ENCODE results near the gene EGLN2.
"Not testable (repeated sequence)": the region's sequence is repeated elsewhere in the genome, so short reads cannot be mapped to it uniquely, and the experiment has no call there.

The EGLN2 gene

DNA sequence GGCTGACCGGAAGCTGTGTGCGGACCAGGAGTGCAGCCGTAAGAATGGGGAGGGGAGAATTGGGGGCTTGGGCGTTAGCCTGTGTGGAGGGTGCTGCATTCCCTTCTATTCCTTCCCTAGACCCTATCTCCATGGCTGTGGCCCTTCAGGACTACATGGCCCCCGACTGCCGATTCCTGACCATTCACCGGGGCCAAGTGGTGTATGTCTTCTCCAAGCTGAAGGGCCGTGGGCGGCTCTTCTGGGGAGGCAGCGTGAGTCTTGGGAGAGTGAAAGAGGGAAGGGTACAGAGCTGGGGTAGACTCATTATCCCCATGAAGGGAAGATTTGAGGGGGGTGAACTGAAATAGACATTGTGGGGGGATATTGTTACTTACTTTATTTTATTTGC, 23.4 kb upstream of the EGLN2 start:
- DNase-seq (ENCODE audit: low read depth, low spot score) = no peak
- peak overlapping the region; percentile 42 for H3K27ac ChIP-seq

DNA sequence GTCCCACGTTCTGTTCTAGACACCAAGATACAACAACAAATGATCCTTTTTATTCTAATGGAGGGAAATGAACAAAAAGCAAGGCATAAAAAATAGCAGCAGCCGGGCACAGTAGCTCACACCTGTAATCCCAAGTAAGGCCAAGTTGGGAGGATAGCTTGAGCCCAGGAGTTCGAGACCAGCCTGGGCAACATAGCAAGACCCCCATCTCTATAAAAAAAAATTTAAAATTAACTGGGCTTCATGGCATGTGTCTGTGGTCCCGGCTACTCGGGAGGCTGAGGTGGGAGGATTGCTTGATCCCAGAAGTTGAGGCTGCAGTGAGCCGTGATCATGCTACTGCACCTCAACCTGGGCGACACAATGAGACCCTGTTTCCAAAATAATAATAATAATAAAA, 22.6 kb upstream of the EGLN2 start:
- H3K27ac ChIP-seq = no peak overlapping the region
- DNase-seq (ENCODE audit: low read depth, low spot score) = no peak

DNA sequence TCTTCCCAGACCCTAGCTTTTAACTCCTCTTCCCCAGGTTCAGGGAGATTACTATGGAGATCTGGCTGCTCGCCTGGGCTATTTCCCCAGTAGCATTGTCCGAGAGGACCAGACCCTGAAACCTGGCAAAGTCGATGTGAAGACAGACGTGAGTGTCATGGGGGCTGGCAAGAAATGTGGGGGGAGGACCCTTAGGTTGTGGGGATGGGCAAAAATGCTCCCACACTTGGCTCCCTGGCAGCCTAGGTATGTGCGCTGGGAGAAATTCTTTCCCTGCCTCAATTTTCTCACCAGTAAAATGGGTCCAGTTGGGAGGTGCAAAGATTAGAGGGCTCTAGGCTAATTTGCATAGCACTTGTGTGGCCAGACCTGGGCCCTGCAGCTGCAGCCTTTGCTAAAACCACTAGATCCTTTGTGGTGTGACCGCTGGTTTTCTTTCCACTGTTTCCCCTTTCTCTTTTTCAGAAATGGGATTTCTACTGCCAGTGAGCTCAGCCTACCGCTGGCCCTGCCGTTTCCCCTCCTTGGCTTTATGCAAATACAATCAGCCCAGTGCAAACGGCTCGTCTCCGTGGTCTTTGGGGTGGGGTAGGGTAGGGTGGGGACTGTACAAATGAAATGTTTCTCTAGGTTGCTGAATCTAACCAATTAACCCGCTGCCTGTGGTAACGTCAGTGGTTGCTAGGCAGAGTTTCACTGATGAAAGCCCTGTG, 21.9 kb upstream of the EGLN2 start:
- H3K27ac ChIP-seq = peak overlapping the region; percentile 96
- peak; percentile 53 for DNase-seq (ENCODE audit: low read depth, low spot score)

DNA sequence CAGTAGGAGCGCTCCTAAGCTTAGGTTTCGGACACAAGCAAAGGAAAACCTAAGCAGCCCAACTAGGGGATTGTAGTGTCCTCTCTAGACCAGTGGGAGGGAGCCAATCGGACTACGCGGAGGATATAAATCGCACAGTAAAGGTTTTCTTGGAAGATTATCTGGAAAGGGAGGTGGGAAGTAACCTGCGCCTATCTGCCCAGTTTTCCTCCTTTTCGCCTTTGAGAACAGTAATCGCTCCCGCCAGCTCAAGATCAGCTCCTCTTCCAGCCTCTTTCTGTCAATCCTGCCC, 21.4 kb upstream of the EGLN2 start:
- peak overlapping the region; percentile 96 for H3K27ac ChIP-seq
- no peak for DNase-seq (ENCODE audit: low read depth, low spot score)

DNA sequence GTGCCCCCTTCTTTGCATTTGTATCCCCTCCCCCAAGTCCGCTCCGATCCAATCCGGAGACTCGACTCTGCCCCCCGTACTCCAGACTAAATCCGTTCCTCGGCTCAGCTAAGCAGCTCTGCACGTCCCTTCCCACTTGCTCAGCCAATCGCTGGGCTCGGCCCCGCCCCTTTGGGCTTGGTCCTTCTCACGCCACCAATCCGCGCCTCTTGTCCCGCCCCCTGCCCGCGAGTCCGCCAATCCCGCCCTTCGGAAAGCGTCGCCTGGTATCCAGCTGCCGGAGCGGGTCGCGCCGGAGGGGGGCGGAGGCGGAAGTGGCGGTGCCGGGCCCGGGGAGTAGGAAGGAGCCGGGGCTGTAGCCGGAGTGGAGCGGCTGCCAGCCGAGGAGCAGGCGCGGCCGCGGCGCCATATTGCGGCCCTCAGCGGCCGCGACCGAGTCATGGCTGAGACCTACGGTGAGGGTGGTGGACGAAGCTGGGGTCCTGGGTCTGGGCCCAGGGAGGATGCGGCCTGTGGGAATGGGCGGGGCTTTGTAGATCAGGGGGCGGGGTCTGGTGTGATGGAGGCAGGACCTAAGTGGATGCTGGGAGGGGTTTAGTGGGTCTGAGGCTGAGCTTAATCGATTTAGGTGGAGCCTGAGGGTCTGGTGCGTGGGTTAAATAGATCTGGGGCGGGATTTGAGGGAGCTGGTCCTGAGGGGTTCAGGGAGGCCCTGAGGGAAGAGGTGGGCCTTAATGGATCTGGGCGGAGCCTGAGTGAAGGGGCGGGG, 20.9 kb upstream of the EGLN2 start, which contains the start of gene RAB4B:
Gene RAB4B (plus strand): TSS at position 311 of the 769 bp plus-strand sequence. CDS start 129 bp downstream, at position 440.
- peak; percentile 95 for DNase-seq (ENCODE audit: low read depth, low spot score)
- peak within 1 kb of the TSS; percentile 96 for H3K27ac ChIP-seq

DNA sequence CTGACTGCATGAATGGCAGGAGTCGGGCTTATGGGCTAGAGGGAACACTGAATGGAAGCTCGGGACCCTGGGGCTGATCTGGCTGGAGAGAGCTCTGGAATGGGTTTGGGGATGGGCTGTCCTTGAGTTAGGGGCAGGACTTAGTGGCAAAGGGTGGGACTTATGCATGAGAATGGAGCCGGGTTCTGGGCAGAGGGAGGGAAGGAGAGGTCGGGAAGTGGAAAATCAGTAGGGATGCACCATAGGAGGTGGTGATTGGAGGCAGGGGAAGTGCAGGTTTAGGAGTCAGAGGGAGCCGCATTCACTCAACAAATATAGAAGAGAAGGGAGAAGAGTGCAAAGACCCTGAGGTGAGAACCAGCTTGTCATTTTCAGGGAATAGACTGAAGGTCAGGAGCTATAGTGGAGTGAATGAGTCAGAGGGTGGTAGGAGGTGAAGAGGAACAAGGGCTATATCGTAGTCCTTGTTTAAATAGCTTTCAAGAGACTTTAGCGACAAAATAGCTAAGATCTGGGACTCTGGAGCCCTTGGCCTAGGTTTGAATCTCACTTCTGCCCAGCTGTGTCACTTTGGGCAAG, 20.2 kb upstream of the EGLN2 start:
- peak overlapping the region; percentile 96 for H3K27ac ChIP-seq
- no peak for DNase-seq (ENCODE audit: low read depth, low spot score)

DNA sequence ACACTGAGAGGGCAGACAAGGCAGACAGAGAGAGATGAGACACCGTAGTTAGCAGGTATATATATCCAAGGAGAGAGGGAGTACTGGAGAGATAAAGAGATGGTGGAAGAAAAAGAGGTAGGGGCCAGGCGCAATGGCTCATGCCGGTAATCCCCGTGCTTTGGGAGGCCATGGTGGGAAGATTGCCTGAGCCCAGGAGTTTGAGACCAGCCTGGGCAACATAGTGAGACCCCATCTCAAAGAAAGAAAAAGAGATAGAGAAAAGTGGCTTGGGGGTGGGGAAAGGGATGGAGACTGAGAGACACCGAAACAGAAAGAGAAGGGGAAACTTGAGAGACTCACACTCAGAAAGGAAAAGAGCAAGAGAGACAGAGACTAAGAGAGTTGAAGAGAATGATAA, 18.4 kb upstream of the EGLN2 start:
- no peak for DNase-seq (ENCODE audit: low read depth, low spot score)
- no peak overlapping the region for H3K27ac ChIP-seq

DNA sequence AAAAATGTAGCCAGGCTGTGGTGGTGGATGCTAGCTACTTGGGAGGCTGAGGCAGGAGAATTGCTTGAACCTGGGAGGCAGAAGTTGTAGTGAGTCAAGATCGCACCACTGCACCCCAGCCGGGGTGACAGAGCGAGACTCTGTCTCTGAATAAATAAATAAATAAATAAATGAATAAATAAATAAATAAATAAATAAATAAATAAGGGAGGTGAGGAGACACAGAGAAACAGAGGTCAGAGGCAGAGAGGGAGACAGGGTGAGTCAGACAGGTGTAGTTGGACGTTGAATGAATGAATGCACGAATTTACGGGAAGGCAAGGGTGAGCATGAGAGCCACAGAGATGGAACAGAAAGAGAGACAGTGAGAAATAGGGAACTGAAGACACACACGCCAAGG, 17.9 kb upstream of the EGLN2 start:
- no peak for DNase-seq (ENCODE audit: low read depth, low spot score)

DNA sequence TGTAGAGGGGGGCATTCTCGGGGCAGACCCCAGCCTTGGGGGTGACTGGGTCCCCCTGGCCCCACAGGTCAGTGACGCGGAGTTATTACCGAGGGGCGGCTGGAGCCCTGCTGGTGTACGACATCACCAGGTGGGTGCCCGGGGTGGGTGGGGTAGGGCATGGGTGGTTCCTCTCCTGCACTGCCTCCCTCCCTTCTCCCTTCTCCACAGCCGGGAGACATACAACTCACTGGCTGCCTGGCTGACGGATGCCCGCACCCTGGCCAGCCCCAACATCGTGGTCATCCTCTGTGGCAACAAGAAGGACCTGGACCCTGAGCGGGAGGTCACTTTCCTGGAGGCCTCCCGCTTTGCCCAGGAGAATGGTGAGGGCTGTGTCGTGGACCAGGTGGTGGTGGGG, 15.3 kb upstream of the EGLN2 start:
- no peak for DNase-seq (ENCODE audit: low read depth, low spot score)
- no peak overlapping the region for H3K27ac ChIP-seq

More for the DNA sequence above, 17.9 kb upstream of the EGLN2 start:
- H3K27ac ChIP-seq = no peak overlapping the region

DNA sequence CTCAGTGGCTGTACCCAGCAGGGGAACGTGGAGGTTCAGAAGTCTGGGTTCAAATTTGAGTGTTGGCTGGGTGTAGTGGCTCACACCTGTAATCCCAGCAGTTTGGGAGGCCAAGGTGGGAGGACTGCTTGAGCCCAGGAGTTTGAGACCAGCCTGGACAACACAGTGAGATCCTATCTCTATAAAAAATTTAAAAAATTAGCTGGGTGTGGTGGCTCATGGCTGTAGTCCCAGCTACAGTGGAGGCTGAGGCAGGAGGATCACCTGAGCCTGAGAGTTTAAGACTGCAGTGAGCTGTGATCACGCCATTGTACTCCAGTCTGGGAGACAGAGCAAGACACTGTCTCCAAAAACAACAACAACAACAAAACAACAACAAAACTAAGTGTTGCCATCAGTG, 14.8 kb upstream of the EGLN2 start:
- DNase-seq (ENCODE audit: low read depth, low spot score); H3K27ac ChIP-seq: not testable (repeated sequence)

DNA sequence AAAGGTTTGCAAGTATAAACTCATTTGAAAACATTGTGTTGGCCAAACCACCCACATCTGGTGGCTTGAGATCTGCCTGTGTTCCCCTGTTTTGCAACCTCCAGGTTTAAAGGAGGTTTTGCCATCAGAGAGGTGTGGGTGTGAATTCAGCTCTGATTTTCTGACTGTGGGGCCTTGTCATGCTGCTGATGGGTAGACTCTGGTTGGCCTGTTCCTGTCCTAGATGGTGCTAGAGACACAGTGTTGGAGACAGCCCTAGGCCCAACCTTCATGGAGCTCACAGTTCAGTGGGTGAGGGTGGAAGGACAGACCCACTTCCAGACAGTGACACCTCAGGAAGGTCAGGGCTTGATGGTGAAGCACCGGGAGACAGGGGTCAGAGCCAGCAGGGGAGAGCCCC, 13.5 kb upstream of the EGLN2 start:
- H3K27ac ChIP-seq = no peak overlapping the region
- no peak for DNase-seq (ENCODE audit: low read depth, low spot score)

DNA sequence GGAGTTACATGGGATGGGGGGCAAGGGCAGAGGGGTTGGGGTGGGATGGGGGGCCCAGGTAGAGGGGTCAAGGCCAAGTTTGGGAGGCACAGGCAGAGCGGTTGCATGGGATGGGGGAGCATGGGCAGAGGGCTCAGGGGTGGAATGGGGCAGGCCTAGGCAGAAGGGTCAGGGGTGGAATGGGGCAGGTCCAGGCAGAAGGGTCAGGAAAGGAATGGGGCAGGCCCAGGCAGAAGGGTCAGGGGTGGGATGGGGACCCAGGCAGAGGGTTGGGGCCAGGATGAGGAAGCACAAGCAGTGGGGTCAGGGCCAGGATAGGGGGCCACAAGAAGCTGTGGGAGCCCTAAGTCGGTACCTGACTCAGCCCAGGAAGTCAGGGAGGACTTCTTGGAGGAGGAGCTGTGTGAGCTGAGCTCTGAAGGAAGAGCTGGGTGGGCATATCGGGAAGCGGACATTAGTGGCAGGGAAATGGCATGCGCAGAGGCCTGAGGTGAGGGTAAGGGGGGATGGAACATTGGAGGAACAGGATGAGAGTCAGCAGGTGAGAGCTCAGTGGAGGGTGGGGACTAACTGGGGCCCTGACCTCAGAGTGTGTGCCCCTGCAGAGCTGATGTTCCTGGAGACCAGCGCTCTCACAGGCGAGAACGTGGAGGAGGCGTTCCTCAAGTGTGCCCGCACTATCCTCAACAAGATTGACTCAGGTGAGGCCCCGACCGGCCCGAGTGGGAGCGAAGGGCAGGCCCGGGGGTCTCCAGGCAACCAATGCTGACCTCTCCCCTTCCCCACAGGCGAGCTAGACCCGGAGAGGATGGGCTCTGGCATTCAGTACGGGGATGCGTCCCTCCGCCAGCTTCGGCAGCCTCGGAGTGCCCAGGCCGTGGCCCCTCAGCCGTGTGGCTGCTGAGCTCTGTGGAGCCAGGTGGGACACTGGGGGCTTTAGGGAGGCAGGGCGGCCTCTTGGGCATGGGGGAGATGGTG, 12.6 kb upstream of the EGLN2 start:
- no peak overlapping the region for H3K27ac ChIP-seq
- no peak for DNase-seq (ENCODE audit: low read depth, low spot score)

DNA sequence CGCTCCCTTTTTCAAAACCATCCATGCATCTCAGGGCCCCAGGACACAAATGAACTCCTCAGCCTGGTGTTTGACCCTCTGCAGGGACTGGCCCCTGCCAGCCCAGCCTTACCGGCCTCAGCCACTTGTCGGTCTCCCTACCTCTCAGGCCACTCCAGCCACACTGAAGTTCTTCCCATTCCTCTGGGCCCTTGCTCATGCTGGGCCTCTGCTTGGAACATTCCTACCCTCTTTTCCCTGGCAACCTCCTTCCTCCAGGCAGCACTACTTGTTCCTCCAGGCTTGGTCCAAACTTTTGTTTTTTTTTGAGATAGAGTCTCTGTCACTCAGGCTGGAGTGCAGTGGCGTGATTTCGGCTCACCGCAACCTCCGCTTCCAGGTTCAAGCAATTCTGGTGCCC, 7.6 kb upstream of the EGLN2 start:
- H3K27ac ChIP-seq = no peak overlapping the region
- no peak for DNase-seq (ENCODE audit: low read depth, low spot score)

DNA sequence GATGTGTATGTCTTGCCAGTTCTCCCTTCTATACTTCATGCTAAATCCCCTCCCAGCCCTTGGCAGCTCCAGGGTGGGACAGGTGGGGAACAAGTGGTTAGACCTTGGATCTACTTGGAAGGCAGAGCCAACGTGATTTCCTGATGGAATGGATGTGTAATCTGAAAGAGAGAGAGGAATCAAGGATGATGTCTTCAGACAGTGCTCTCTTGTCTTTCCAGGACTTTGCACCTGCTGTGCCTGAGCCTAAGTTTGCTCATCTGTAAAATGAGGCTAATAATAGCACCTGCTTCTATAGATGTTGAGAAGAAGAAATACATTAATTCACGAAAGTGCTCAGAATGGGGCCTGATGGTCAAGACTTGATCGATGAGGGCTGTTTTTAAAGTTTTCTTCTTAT, 7.0 kb upstream of the EGLN2 start:
- no peak for DNase-seq (ENCODE audit: low read depth, low spot score)
- no peak overlapping the region for H3K27ac ChIP-seq

DNA sequence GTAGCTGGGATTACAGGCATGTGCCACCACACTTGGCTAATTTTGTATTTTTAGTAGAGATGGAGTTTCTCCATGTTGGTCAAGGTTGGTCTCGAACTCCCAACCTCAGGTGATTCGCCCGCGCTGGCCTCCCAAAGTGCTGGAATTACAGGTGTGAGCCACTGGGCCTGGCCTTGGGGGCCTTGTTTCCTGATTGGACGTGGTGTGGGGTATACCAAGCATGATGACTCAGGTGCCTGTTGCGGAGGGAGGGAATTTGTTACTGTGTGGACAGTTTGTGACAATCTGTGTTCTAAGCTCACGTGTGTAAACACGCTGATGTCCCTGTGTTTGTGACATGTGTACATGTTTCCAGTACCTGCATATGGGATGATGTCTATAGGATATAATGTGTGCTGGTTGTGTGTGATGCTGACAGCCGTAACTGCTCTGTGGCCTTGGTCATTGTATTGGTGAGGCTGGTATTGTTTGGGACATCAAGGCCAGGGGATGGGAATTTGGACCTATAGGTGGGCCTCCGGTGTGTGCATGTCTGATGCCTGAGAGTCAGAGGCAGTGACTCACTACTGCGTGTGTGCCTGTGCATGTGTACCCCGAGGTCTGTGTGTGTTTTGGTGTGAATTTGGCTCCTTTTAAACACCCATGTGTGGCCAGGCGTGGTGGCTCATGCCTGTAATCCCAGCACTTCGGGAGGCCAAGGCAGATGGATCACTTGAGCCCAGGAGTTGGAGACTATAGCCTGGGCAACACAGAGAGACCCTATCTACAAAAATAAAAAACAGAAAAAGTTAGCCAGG, 1.6 kb upstream of the EGLN2 start:
- no peak for DNase-seq (ENCODE audit: low read depth, low spot score)
- peak overlapping the region; percentile 67 for H3K27ac ChIP-seq

DNA sequence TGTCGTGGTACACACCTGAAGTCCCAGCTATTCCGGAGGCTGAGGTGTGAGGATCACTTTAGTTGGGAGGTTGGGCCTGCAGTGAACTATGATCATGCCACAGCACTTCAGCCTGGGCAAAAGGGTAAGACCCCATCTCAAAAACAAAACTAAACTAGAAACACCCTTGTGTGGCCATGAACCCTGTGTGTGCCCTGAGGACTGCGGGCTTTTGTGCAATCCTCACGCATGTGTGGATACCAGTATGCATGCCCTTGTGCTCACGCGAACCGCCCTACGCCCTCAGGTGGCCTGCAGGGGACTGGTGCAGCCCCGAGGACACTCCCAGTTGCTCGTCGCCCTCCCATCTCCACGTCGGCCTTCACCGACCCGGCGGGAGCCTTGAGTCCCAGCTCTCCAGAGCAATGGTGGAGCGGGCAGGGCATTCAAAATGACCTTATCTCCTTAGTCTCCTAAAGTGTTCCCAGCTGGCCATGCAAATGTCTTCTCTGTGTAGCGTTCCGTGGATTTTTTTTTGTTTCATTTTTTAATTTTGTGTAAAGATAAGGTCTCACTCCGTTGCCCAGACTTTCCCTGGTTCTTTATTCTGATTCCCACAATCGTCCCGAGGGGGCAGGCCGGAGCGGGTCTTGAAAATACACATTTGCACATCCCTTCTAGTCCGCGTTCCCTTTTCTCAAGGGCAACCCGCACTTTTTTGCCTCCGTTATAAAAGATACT, 868 bp upstream of the EGLN2 start:
- no peak for DNase-seq (ENCODE audit: low read depth, low spot score)
- H3K27ac ChIP-seq = peak overlapping the region; percentile 67

DNA sequence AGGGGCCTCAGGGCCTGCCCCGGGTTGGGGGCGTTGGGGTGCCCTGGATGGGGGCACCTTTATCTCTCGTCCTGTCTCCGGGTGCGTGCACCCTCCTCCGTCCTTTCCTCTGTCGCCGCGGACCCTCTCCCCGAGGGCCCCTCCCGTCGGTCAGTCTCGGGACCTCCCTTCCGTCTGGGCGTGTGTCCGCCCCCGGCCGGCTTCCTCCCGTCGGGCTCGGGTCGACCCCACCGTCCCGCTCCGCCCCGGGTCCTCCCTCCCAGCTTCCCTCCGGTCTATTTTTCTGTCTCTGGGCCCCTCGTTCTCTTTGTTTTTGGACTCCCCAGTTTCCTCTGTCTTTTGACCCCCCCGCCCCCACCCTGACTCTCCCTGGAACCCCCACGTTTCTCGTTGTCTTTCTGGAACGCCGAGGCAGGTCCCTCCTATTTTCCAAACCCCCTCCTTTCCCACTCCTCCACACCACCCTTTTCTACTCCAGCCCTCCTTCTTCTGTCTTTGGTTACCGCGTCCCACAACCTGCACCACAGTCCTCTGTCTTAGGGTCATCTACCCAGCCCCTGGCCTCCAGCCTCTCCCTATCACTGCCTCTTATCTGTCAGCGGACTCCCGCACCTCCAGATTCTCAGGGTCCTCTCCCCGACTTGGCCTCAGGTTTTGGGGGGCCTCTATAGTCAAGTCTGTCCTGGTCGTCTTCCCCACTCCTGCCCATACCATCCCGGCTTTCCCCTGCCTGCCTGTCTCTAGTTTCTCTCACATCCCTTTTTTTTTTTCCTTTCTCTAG, 757 bp downstream of the EGLN2 start:
- no peak for DNase-seq (ENCODE audit: low read depth, low spot score)
- H3K27ac ChIP-seq = peak overlapping the region; percentile 67

DNA sequence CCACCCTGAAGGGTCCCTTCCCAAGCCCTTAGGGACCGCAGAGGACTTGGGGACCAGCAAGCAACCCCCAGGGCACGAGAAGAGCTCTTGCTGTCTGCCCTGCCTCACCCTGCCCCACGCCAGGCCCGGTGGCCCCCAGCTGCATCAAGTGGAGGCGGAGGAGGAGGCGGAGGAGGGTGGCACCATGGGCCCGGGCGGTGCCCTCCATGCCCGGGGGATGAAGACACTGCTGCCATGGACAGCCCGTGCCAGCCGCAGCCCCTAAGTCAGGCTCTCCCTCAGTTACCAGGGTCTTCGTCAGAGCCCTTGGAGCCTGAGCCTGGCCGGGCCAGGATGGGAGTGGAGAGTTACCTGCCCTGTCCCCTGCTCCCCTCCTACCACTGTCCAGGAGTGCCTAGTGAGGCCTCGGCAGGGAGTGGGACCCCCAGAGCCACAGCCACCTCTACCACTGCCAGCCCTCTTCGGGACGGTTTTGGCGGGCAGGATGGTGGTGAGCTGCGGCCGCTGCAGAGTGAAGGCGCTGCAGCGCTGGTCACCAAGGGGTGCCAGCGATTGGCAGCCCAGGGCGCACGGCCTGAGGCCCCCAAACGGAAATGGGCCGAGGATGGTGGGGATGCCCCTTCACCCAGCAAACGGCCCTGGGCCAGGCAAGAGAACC, 1.5 kb downstream of the EGLN2 start:
- DNase-seq (ENCODE audit: low read depth, low spot score) = no peak
- H3K27ac ChIP-seq = no peak overlapping the region
